Measurements from ENCODE around the gene IFNK.

DNA sequence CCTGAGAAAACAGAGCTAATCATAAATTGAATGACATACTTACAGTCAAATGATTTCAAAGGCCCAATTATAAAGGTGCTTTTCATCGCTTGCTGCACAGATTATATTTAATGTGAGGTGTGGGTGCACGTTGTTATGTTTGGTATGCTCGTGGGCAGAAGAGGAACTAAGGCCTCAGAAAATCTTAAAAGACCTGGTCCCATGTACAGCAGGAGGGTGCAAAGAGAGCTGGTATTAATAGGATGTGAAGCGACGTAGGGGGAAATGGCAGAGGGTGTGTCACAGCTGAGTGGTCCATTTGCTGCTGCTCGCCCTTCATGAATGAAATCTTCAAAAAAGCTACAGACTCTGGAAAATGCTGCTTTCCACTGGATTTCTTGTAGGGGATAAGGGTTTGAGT lies 40.5 kb upstream of the IFNK start:
- TF ChIP-seq, protein P1, sequence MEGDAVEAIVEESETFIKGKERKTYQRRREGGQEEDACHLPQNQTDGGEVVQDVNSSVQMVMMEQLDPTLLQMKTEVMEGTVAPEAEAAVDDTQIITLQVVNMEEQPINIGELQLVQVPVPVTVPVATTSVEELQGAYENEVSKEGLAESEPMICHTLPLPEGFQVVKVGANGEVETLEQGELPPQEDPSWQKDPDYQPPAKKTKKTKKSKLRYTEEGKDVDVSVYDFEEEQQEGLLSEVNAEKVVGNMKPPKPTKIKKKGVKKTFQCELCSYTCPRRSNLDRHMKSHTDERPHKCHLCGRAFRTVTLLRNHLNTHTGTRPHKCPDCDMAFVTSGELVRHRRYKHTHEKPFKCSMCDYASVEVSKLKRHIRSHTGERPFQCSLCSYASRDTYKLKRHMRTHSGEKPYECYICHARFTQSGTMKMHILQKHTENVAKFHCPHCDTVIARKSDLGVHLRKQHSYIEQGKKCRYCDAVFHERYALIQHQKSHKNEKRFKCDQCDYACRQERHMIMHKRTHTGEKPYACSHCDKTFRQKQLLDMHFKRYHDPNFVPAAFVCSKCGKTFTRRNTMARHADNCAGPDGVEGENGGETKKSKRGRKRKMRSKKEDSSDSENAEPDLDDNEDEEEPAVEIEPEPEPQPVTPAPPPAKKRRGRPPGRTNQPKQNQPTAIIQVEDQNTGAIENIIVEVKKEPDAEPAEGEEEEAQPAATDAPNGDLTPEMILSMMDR (IDR thresholded peaks at IDR 0.05; ENCODE audit: low read depth, low read length): no peak
- no peak for TF ChIP-seq EZH2phosphoT487 (IDR thresholded peaks at IDR 0.05; ENCODE audit: low read depth)

All from OCI-LY3 (cell line).